NCI-H2107 treated with DMSO at 0.1 percent for 48 hours (cell line): Measurements from ENCODE around the gene FUT6.
"Not testable (repeated sequence)": the region's sequence is repeated elsewhere in the genome, so short reads cannot be mapped to it uniquely, and the experiment has no call there.

Source experiments
- DNase-seq: peaks from one replicate; lab custom pipeline; 2025; ENCODE audit not compliant: unreplicated experiment; lab: John Stamatoyannopoulos, UW

FUT6 gene

DNA sequence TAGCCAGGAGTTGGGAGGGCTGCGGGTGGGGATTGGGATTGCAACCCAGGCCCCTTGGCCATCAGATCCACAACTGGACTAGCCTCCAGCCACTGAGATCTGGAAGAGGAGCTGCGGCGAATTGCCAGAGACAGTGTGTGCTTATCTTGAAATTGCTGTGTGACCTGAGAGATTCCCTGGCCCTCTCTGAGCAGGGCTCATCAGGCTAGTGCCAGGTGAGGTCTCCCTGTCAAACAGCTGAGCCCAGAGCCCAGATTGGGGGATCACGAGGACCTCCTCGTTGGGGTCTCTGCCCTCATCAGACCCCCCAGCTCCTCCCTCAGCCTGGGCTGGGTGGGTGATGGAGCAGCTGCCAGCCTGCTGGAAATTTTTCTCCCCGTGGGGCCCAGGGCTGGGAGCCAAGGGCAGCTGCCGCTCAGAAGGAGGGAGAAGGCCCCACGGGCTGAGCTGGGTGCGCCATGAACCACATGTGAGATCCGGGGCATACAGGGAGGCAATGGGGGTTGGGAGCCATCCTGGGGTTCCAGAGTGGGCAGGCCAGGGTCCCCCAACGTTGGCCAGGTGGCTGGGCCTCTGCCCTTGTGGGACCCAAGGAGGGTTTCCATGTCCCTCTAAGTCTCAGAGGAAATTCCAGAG is 23.6 kb upstream of the FUT6 start:
- DNase-seq: no peak

DNA sequence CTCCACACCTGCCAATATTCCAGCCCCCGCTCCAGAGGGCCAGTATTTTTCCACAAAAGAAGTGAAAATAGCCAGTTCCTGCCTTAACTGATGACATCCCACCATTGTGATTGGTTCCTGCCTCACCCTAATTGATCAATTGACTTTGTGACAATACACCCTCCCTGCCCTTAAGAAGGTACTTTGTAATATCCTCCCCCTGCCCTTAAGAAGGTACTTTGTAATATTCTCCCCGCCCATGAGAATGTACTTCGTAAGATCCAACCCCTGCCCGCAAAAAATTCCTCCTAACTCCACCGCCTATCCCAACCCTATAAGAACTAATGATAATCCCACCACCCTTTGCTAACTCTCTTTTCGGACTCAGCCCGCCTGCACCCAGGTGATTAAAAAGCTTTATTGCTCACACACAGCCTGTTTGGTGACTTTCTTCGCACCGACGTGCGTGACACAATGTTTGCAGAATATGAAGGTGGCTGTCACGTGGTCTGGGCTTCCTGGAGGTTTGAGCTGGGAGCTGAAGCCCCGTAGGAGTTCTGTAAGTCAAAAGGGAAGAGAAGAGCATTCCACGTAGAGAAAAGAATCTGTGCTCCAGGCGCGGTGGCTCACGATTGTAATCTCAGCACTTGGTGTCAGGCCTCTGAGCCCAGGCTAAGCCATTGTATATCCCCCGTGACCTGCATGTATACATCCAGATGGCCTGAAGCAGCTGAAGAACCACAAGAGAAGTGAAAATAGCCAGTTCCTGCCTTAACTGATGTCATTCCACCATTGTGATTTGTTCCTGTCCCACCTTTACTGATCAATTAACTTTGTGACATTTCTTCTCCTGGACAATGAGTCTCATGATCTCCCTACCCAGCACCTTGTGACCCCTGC is 17.9 kb upstream of the FUT6 start:
- DNase-seq: no peak

DNA sequence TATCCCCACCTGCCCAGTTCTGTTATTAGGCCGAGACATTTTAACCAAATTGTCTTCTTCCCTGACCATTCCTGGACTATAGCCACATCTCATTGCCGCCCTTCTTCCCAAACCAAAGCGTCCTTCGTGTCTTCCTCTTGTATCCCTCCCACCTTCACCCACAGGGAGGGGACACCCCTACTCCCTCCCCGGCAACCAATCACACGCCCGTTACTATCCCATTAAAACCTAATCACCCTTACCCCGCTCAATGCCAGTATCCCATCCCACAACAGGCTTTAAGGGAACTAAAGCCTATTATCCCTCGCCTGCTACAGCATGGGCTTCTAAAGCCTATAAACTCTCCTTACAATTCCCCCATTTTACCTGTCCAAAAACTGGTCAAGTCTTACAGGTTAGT is 15.6 kb upstream of the FUT6 start:
- not testable (repeated sequence) for DNase-seq

DNA sequence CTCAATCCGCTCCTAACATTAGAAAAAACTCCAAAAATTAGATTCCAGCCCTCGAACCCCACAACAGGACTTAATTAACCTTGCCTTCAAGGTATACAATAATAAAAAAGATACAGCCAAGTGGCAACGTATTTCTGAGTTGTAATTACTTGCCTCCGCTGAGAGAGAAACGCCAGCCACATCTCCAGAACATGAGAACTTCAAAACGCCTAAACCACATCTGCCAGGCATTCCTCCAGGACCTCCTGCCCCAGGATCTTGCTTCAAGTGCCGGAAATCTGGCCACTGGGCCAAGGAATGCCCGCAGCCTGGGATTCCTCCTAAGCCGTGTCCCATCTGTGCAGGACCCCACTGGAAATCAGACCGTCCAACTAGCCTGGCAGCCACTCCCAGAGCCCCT is 14.6 kb upstream of the FUT6 start:
- not testable (repeated sequence) for DNase-seq

DNA sequence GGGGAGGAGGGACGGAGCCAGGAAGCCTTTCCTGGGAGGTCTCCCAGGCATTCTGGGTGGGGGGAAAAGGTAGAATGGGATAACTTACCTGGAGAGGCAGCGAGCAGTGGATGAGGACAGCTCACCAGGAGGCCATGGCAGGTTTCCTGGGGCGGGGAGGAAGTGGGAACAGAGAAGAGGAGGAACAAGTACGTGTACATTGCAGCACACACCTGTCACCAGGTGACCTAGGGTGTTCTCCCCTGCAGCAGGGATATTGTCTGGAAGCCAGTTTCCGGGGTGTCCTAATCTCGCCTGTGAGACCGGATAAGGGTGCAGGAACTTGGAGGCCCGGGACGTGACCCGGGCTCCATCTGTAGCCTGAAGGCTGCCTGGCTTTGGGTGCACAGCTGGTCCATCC is 11.8 kb upstream of the FUT6 start, which contains the start of gene FUT3:
TSS of gene FUT3 (minus strand) at position 148 of the 400 bp plus-strand sequence.
- no peak for DNase-seq

DNA sequence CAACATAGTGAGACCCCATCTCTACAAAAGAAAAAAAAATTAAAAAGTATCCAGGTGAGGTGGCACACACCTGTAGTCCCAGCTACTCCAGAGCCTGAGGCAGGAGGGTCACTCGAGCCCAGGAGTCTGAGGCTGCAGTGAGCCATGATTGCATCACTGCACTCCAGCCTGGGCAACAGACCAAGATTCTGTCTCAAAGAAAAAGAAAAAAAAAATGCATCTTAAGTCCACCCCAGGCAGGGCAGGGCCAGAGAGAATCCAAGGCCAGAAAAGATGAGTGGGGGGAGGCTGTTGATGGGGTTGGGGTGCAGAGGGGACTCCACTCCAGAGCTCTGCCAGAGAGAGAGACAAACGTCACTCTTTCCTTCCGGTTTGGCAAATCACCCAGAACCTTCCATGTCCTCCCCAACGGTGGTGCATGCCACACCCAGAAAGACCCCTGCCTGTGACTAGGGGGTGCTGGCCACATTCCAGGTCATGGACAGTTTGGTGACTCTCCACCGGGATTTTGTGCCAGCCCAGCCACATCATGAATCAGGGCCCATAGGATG is 11.3 kb upstream of the FUT6 start:
- DNase-seq: no peak

DNA sequence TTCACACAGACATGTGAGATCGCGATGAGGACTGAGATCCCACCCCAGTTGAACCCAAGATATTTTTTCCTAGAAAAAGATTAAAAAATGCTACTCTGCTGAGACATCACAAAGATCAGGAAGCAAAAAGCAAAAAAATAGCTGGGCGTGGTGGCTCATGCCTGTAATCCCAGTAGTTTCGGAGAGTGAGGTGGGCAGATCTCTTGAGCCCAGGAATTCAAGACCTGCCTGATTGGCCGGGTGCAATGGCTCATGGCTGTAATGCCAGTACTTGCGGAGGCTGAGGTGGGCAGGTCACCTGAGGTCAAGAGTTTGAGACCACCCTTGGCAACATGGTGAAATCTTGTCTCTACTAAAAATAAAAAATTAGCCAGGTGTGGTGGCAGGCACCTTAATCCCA is 10.7 kb upstream of the FUT6 start:
- DNase-seq: no peak

DNA sequence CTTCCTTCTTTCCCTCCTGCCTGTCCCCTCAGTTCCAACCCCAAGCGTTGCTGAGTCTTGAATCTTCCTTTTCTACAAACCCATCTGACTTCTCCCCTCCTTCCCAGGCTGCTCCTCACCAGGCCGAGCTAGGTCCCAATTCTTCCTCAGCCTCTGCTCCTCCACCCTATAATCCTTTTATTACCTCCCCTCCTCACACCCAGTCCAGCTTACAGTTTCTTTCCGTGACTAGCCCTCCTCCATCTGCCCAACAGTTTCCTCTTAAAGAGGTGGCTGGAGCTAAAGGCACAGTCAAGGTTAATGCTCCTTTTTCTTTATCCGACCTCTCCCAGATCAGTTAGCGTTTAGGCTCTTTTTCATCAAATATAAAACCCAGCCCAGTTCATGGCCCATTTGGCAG is 9.1 kb upstream of the FUT6 start:
- DNase-seq: not testable (repeated sequence)

DNA sequence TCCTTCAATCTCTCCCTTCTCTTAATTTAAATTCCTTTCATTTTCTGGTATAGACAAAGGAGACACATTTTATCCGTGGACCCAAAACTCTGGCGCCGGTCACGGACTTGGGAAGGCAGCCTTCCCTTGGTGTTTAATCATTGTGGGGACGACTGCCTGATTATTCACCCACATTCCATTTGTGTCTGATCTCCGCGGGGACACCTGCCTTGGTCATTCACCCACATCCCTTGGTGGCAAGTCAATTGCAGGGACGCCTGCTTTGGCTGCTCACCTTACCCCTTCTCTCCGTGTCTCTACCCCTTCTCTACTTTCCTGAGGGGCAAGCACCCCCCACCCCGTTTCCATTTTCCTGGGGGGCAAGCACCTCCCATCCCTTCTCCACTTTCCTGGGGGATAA is 8.3 kb upstream of the FUT6 start:
- DNase-seq: not testable (repeated sequence)

DNA sequence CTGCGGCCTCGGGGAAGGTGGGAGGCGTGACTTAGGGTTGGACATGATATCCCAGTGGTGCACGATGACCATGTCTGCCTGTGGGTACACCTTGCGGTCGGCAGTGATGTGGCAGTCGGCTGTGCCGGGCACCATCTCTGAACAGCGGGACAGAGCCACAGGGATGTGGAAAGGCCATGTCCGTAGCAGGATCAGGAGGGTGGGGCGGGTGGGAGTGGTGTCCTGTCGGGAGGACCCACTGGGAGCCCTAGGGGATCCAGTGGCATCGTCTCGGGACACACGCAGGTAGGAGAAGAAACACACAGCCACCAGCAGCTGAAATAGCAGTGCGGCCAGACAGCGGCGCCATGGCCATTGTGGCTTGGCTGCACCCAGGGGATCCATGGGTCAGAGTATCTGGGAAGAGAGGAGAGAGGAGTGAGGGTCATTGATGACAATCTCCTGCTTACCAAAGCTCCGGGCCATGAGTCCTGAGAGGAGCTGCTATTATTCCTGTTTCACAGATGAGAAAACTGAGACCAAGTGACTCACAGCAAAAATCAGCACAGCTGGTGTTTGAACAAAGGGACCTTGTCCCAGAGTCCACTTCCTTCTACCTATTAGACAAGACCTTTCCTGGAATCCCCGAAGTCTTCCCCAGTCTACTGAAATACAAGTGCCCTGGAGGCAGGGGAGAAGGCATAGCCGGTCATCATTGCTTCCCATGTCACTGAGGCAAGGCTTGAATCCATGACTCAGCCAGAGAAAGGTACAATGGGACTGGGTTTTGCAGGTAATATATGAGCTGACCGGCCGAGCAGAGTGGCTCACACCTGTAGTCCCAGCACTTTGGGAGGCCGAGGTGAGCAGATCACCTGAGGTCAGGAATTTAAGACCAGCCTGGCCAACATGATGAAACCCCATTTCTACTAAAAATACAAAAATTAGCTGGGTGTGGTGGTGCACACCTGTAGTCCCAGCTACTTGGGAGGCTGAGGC is 5.2 kb upstream of the FUT6 start:
- no peak for DNase-seq

DNA sequence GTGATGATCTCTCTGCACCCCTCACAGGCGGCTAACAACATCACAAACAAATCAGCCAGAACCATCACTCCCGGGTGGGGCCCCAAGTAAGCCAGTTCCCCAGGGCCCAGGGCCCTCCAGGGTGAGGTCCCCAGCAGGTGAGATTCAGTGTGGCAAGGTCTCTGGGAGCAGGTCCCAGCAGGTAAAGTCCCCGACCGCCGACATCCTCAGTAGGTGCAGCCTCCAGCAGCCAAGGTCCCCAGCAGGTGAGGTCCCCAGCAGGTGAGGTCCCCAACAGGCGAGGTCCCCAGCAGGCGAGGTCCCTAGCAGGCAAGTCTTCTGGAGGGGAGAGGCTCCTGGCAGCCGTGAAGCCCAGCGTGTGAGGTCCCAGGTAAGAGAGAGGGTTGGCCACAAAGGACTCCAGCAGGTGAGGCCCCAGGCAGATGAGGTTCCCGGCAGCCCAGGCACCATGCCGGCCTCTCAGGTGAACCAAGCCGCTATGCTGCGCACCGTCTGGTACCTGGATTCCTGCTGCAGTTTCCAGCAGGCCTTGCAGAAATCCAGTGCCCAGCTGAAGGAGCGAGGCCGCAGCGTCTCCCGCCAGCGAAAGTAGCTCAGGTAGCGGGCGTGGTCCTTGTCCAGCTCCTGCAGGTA is 3.9 kb upstream of the FUT6 start:
- DNase-seq: no peak

DNA sequence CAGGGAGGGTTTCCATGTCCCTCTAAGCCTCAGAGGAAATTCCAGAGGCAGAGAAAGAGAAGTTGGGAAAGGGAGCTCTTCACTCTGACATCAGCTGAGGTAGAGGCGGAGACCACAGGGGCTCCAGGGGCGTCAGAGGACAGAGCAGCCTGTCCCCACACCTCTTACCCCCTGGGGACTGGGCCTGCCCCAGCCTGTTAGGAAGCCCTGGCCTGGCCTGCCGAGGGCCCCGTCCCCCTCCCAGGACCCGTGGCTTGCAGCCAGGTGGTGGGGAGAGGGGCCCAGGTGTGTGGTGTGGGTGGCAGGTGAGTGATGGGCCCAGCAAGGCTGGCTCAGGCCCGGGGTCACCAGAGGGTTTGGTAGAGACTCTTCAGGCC is 2.2 kb upstream of the FUT6 start:
- DNase-seq: not testable (repeated sequence)

DNA sequence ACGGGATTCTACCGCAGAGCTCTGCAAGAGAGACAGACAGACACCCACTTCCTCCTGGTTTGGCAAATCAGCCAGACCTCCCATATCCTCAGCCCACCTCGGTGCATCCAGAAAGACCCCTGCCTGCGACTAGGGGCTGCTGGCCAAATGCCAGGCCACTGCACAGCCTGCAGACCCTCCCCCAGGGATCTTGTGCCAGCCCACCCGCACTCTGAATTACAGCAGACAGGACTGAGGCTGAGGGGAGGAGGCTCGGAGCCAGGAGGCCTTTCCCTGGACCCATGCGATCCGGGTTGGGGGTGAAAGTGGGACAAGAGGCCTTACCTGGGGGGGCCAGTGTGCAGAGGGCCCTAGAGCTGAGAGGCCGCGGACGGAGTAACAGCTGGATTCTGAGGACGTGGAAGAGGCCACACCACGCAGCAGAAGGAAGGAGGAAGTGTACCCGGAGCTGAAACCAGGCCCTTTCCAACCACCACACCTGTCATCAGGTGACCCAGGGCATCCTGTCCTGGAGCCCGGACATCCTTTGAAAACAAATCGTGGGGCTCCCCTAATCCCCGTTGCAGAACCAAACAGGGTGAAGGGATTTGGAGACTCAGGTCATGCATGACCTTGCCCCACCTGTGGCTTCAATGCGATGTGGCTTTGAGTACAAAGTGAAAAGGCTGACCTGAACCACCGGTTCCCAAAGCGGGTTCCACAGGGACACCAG is 993 bp downstream of the FUT6 start:
- DNase-seq: no peak

DNA sequence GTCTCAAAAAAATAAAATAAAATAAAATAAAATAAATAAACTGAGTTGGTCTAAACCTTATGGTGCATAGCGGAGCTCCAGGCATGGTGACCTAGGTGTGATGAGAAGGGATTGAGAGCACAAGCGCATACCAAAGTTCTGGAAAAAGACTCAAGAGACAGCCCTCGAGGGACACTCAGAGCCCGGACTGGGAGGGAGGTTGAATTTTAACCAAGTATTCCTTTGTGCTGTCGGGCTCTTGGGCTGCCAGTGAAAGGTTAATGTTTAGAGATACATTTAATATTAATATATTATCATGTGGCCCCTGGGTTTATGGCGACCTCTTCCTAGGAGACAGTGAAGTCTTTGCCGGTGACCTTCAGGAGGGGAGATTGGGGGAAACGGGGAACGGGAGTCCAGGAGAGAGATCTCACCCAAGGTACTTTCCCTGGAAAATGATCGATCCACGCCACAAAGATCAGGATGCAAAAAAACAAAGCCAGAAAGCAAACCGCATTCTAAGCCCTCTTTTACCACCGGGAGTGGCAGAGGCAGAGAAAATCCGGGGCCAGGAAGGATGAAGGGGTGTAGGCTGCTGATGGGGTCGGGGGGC is 1.6 kb downstream of the FUT6 start:
- no peak for DNase-seq

DNA sequence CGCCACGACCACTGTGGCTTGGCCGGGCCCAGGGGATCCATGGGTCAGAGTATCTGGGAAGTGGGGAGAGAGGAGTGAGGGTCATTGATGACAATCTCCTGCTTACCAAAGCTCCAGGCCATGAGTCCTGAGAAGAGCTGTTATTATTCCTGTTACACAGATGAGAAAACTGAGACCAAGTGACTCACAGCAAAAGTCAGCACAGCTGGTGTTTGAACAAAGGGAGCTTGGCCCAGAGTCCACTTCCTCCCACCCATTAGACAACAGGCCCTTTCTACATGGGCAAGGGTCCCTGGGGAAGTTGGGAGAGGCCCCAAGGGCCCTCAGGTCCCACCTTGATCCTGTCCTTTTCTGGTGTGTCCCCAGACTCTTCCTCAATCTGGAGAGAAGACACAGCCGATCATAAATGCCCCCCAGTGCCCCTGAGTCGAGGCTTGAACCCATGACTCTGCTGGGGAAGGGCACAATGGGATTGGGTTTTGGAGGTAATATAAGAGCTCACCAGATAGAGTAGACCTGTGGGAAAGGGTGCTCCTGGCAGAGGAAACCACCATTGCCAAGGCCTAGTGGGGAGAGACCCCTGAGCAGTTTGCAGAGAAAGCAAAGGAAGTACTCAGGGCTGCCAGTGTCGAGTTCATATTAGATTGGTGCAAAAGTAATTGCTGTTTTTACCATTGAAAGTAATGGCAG is 6.8 kb downstream of the FUT6 start:
- no peak for DNase-seq

DNA sequence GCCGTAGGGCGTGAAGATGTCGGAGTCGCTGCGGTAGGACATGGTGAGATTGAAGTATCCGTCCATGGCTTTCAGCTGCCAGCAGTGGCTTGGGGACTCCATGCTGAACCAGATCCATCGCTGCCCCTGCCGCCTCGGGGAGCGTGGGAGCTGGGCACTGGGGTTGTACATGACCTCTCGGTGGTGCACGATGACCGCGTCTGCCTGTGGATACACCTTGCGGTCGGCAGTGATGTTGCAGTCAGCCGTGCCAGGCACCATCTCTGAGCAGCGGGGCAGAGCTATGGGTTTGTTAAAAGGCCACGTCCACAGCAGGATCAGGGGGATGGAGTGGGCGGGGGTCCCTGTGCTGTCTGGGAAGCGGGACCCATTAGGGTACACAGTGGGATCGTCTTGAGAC is 7.4 kb downstream of the FUT6 start:
- no peak for DNase-seq

DNA sequence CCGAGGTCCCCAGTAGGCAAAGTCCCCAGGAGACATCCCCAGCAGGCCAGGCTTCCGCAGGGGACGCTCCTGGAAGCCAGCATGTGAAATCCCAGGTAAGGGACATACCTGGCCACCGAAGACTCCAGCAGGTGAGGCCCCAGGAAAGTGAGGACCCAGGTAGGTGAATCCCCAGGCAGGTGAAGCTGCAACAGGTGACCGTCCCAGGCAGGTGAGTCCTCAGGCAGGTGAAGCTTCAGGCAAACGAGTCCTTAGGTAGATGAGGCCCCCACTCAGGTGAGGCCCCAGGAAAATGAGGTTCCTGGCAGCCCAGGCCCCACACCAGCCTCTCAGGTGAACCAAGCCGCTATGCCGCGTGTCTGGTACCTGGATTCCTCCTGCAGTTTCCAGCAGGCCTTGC is 8.3 kb downstream of the FUT6 start:
- DNase-seq: no peak

DNA sequence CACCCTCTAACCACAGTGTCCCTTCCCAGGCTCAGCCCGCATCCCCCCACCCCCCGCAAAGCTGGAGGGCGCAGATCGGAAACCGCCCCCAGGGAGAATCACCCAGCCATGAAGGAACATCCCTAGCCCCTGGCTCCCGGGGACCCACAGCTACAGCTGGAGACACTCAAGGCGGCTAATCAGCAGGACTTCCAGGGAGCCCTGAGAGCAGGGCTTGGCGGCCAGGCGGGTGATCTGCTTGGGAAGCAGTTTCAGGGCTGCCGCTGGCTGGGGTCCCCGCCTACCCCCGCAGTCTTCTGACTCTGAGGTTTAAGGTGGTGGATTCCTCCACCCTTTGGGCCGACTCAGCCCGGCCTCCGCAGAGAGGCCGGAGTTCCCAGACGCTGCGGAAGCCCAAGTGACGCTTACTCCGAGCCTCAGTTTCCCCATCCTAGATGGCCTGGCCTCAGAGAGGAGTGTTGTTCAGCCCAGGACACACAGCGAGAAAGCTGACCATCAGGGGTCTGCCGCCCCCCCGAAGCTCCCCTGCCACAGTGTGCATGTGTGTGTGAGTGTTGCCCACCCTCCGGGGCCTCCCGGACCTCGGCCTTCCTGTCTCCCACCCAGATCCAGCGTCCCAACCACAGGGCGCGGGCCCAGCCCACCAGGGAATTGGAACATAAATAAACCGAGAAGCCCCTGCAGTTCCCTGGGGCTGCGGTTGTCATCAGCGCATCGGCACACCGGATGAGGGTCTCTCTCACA is 9.8 kb downstream of the FUT6 start:
- DNase-seq: no peak
